Measurements from ENCODE around the gene RALGDS. TPM values are rescaled to one million over a fixed set of nuclear protein-coding genes. Genes with fewer than 3 reads are reported as not detected.

RALGDS gene
- total and polyA plus RNA-seq, 9 of the 15 experiments (the other 6 are each of a cell fraction or from before 2014, with no cell fraction given), result 0.75 to 43.3 (median 27.1) TPM

DNA sequence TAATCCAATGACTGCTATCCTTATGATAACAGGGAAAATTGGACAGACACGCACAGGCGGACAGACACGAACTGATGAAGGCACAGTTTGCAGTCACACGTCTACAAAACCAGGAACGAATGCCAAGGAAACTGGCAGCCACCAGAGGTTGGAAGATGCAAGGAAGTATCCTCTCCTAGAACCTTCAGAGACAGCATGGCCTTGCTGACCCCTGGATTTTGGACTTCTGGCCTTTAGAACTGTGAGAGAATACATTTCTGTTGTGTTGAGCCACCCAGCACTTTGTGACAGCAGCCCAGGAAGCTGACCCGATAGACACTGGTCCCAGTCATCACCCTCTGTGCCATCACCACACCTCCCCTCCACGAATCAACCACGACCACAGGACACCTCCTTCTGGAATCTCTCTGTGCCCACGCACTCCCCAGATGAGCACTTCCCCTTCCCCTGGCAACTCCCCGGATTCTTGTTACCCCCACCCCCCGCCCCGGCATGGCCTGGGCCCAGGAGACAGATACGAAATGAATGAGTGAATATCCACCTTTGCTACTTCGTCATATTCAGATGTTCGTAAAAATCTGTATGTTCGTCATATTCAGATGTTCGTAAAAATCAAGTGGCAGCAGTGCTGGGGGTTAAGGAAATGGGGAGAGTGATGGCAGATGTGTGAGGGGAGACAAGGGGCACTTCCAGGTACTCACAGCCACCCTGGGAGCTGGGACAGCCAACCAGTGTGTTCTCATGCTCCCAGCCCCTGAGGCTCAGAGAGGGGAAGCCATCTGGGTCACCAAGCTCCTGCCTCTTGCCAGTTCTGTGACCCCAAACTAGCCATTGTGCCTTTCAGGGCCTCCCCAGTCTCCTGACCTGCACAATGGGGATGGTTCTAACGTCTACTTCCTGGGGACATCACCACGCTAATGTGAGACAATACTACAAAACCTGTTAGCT, 24.1 kb upstream of the RALGDS start:
- 0 out of 2 replicates have a peak overlapping the region, but pooled peaks have one; percentile 25 for H2AFZ ChIP-seq (ENCODE audit: low read depth, low read length)
- BruUV-seq (replicated peaks), result no TSS peak
- H3K4me1 ChIP-seq (replicated peaks in 1 of 2; ENCODE audit: control insufficient read depth in 2 of 2, insufficient read depth in 2 of 2, low read length in 2 of 2), result peaks cover 46 to 81% of the 10 kb centered on the region in 2 experiments
- TF ChIP-seq, protein P1, sequence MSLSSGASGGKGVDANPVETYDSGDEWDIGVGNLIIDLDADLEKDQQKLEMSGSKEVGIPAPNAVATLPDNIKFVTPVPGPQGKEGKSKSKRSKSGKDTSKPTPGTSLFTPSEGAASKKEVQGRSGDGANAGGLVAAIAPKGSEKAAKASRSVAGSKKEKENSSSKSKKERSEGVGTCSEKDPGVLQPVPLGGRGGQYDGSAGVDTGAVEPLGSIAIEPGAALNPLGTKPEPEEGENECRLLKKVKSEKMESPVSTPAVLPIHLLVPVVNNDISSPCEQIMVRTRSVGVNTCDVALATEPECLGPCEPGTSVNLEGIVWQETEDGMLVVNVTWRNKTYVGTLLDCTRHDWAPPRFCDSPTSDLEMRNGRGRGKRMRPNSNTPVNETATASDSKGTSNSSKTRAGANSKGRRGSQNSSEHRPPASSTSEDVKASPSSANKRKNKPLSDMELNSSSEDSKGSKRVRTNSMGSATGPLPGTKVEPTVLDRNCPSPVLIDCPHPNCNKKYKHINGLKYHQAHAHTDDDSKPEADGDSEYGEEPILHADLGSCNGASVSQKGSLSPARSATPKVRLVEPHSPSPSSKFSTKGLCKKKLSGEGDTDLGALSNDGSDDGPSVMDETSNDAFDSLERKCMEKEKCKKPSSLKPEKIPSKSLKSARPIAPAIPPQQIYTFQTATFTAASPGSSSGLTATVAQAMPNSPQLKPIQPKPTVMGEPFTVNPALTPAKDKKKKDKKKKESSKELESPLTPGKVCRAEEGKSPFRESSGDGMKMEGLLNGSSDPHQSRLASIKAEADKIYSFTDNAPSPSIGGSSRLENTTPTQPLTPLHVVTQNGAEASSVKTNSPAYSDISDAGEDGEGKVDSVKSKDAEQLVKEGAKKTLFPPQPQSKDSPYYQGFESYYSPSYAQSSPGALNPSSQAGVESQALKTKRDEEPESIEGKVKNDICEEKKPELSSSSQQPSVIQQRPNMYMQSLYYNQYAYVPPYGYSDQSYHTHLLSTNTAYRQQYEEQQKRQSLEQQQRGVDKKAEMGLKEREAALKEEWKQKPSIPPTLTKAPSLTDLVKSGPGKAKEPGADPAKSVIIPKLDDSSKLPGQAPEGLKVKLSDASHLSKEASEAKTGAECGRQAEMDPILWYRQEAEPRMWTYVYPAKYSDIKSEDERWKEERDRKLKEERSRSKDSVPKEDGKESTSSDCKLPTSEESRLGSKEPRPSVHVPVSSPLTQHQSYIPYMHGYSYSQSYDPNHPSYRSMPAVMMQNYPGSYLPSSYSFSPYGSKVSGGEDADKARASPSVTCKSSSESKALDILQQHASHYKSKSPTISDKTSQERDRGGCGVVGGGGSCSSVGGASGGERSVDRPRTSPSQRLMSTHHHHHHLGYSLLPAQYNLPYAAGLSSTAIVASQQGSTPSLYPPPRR (CRISPR knock-in tag; IDR thresholded peaks at IDR 0.05; ENCODE audit: borderline replicate concordance), result 0 out of 2 replicates have a peak, but pooled peaks have one; percentile 6
- TF ChIP-seq ATF7 (IDR thresholded peaks at IDR 0.05) (no peak), RBM25 (IDR thresholded peaks at IDR 0.05; ENCODE audit: low read depth, low read length, severe bottlenecking) (no peak), RBFOX2 (IDR thresholded peaks at IDR 0.05; ENCODE audit: low read depth, low read length) (no peak)
- H3K27ac ChIP-seq (ENCODE audit: extremely low read depth, low read depth, low read length), result peak overlapping the region; percentile 72; the same call in 2 of the 3 replicates
- peaks cover 9% of the 10 kb centered on the region for H3K9me1 ChIP-seq (ENCODE audit: control insufficient read depth, insufficient read depth, low read length)
- no peak for DNase-seq (ENCODE audit: extremely low read depth in 1 of 4, low spot score in 3 of 4)
- H3K9ac ChIP-seq (ENCODE audit: insufficient read depth in 1 of 2, low read depth in 2 of 2, low read length in 2 of 2), result peak overlapping the region in 1 of 2 experiments; percentile 65; a peak in 1 of 4 replicates
- peaks cover 18% of the 10 kb centered on the region; the same call in 1 of the 3 replicates for H3K36me3 ChIP-seq (ENCODE audit: control insufficient read depth, insufficient read depth, low read length)
- in situ Hi-C loops (cut with MboI), result loop anchor here (5.0 kb wide), 1 partner anchor 38 kb away; no protein-coding TSS in a partner anchor
- ChIA-PET POLR2A (interaction anchor here (0.6 to 2.0 kb wide), 9 partner anchors 8 to 131 kb away, joined by 3 to 9 read pairs (median 4); no protein-coding TSS in a partner anchor), CTCF (ENCODE audit: low intra/inter-chr PET ratio) (interaction anchor here (0.9 to 3.4 kb wide), 4 partner anchors 42 to 167 kb away, joined by 3 to 26 read pairs (median 5); partner anchors contain the start of gene GFI1B)
- peaks cover 83% of the 10 kb centered on the region for H3K79me2 ChIP-seq (ENCODE audit: control insufficient read depth, insufficient read depth, low read length)
- no peaks in the 10 kb centered on the region for H3K27me3 ChIP-seq (ENCODE audit: control insufficient read depth in 2 of 2, insufficient read depth in 2 of 2, low read length in 2 of 2)
- FAIRE-seq, result no peak
- WGBS (ENCODE audit: insufficient coverage, low coverage, missing lambda C conversion rate), result 73% methylated on average over 18 of the region's 19 CpGs
- no peak overlapping the region for H3K4me3 ChIP-seq
- no peaks in the 10 kb centered on the region for H3K9me3 ChIP-seq (replicated peaks; ENCODE audit: control insufficient read depth, insufficient read depth, low read depth, low read length)
- no peak for ATAC-seq
- peak overlapping the region; percentile 75 for H3K4me2 ChIP-seq (ENCODE audit: insufficient read depth, low read length)
- H4K20me1 ChIP-seq (replicated peaks; ENCODE audit: control insufficient read depth, insufficient read depth, low read length), result peaks cover 27% of the 10 kb centered on the region; the same call in 1 of the 2 replicates
- intact Hi-C loops (cut with micrococcal nuclease), result loop anchor here (1.0 to 5.0 kb wide), 5 partner anchors 22 to 168 kb away; partner anchors contain the start of gene GFI1B
